Tibial nerve (tissue), 4 donors: ENCODE results near the gene SYT1. TPM values are rescaled to one million over a fixed set of nuclear protein-coding genes. Genes with fewer than 3 reads are reported as not detected.

Experiments
- DNase-seq, 2 donors: peaks; one replicate each; pipeline ENCODE4 v3.0.0-alpha.2; 2019; ENCODE audit warnings: low spot score in 2 of 2
- H3K27ac ChIP-seq, 4 donors: fragments of 200-600 bp; sonication (generic) in 3 of 4; one replicate each; pipeline ENCODE4 v1.5.1; 2017 to 2019; ENCODE audit warnings: mild to moderate bottlenecking in 1 of 4
- H3K27me3 ChIP-seq, 2 donors: fragments of 200-600 bp; sonication (generic) in 1 of 2; one replicate each; pipeline versions ENCODE4 v1.5.1 to v1.6.0; 2017 to 2019
- H3K36me3 ChIP-seq, 3 donors: fragments of 200-600 bp; sonication (generic); one replicate each; pipeline ENCODE4 v1.5.1; 2018 to 2019
- H3K4me1 ChIP-seq, 4 donors: fragments of 200-600 bp; sonication (generic) in 3 of 4; one replicate each; pipeline ENCODE4 v1.5.1; 2017 to 2019
- H3K4me3 ChIP-seq, 4 donors: fragments of 200-600 bp; sonication (generic) in 3 of 4; one replicate each; pipeline ENCODE4 v1.5.1; 2017 to 2019; ENCODE audit warnings: mild to moderate bottlenecking in 1 of 4, moderate library complexity in 1 of 4
- H3K9me3 ChIP-seq, 4 donors: fragments of 200-600 bp; sonication (generic) in 3 of 4; one replicate each; pipeline ENCODE4 v1.5.1; 2017 to 2019
- CTCF ChIP-seq, 5 experiments: fragments of 200-600 bp in 3 of 5; fragments of 450-650 bp in 2 of 5; sonication (generic) in 3 of 5; IDR thresholded peaks; one replicate each; pipeline ENCODE4 v1.5.1; 2016 to 2019; ENCODE audit warnings: antibody characterized with exemption in 5 of 5, mild to moderate bottlenecking in 3 of 5, moderate library complexity in 2 of 5
- EP300 ChIP-seq, 2 donors: sonication (generic); formaldehyde crosslinking; IDR thresholded peaks; one replicate each; pipeline ENCODE4 v1.6.1; 2017; ENCODE audit warnings: antibody characterized with exemption in 2 of 2, mild to moderate bottlenecking in 1 of 2
- POLR2A ChIP-seq, 2 donors: fragments of 450-650 bp; IDR thresholded peaks; one replicate each; pipeline ENCODE4 v1.6.1; 2017; ENCODE audit warnings: antibody characterized with exemption in 2 of 2, mild to moderate bottlenecking in 2 of 2, moderate library complexity in 2 of 2
- WGBS, 2 donors: methylation state at CpG; one replicate each; pipeline ENCODE4 v1.1.5; 2018; 5-methylcytosine and 5-hydroxymethylcytosine counted together
- total RNA-seq, 4 donors: library from RNA; depleted of rRNA; stranded (reverse); fragments of >200 nt; gene quantifications; one replicate each; pipeline ENCODE4 v1.1.0, GENCODE V29; 2016

Gene SYT1
- total RNA-seq, 4 donors from 2014 or later, result 1.8 to 10.3 (median 4.7) TPM

- Histone ChIP-seq H3K27me3 (no peaks in the 10 kb centered on the region), H3K4me1 (peaks cover 0 to 26% (median 10%) of the 10 kb centered on the region in 4 donors), H3K36me3 (no peaks in the 10 kb centered on the region), H3K27ac (no peak overlapping the region), H3K9me3 (no peaks in the 10 kb centered on the region), H3K4me3 (peak overlapping the region in 2 of 4 donors; percentile 45 to 63)
- DNase-seq, result no peak
- WGBS, 2 donors, result 14 to 21% methylated on average over 5 of the region's 5 CpGs
- TF ChIP-seq CTCF (IDR thresholded peaks at IDR 0.05) (no peak), EP300 (IDR thresholded peaks at IDR 0.05) (no peak), POLR2A (IDR thresholded peaks at IDR 0.05) (no peak)
Measured at GRCh38 chr12:78865516-78865915, 942 bp downstream of the SYT1 start.

- WGBS, 2 donors, result 89 to 93% methylated on average over 4 of the region's 4 CpGs
- Histone ChIP-seq H3K27me3 (no peaks in the 10 kb centered on the region), H3K36me3 (no peaks in the 10 kb centered on the region), H3K4me1 (peaks cover 0 to 29% (median 10%) of the 10 kb centered on the region in 4 donors), H3K27ac (no peak overlapping the region), H3K4me3 (no peak overlapping the region), H3K9me3 (no peaks in the 10 kb centered on the region)
- TF ChIP-seq POLR2A (IDR thresholded peaks at IDR 0.05) (no peak), CTCF (IDR thresholded peaks at IDR 0.05) (no peak), EP300 (IDR thresholded peaks at IDR 0.05) (no peak)
- no peak for DNase-seq
Measured at GRCh38 chr12:78866518-78866917, 1.9 kb downstream of the SYT1 start.

- WGBS, 2 donors, result 89 to 92% methylated on average over 3 of the region's 3 CpGs
- no peaks in the 10 kb centered on the region for H3K36me3 ChIP-seq
- H3K27ac ChIP-seq, result no peak overlapping the region
- no peaks in the 10 kb centered on the region for H3K9me3 ChIP-seq
- peaks cover 0 to 8% (median 0%) of the 10 kb centered on the region in 4 donors for H3K4me1 ChIP-seq
- H3K27me3 ChIP-seq, result no peaks in the 10 kb centered on the region
- no peak for DNase-seq
- no peak for TF ChIP-seq EP300 (IDR thresholded peaks at IDR 0.05)
- H3K4me3 ChIP-seq, result no peak overlapping the region
Measured at GRCh38 chr12:78870539-78870938, 6.0 kb downstream of the SYT1 start.

- WGBS, 2 donors, result 15 to 16% methylated on average over 2 of the region's 2 CpGs
- DNase-seq, result no peak
Measured at GRCh38 chr12:78871566-78871965, 7.0 kb downstream of the SYT1 start.

GRCh38 chr12:78878459-78878858, 13.9 kb downstream of the SYT1 start:
- H3K9me3 ChIP-seq, result no peaks in the 10 kb centered on the region
- no peak overlapping the region for H3K4me3 ChIP-seq
- 94 to 95% methylated on average over 3 of the region's 3 CpGs for WGBS, 2 donors
- H3K27ac ChIP-seq, result no peak overlapping the region
- DNase-seq, result no peak
- no peak for TF ChIP-seq CTCF (IDR thresholded peaks at IDR 0.05)
- no peak for TF ChIP-seq EP300 (IDR thresholded peaks at IDR 0.05)
- no peak for TF ChIP-seq POLR2A (IDR thresholded peaks at IDR 0.05)
- no peaks in the 10 kb centered on the region for H3K36me3 ChIP-seq
- H3K27me3 ChIP-seq, result no peaks in the 10 kb centered on the region
- no peaks in the 10 kb centered on the region for H3K4me1 ChIP-seq

More at GRCh38 chr12:78871566-78871965, 7.0 kb downstream of the SYT1 start:
- TF ChIP-seq CTCF (IDR thresholded peaks at IDR 0.05), result no peak
- H3K4me1 ChIP-seq, result peaks cover 0 to 7% (median 0%) of the 10 kb centered on the region in 4 donors
- no peak overlapping the region for H3K27ac ChIP-seq
- no peak overlapping the region for H3K4me3 ChIP-seq
- H3K36me3 ChIP-seq, result no peaks in the 10 kb centered on the region
- no peaks in the 10 kb centered on the region for H3K9me3 ChIP-seq
- H3K27me3 ChIP-seq, result no peaks in the 10 kb centered on the region

- 71 to 84% methylated on average over 1 of the region's 1 CpG for WGBS, 2 donors
- no peak for DNase-seq
- Histone ChIP-seq H3K4me3 (no peak overlapping the region), H3K36me3 (no peaks in the 10 kb centered on the region), H3K4me1 (no peaks in the 10 kb centered on the region), H3K27me3 (no peaks in the 10 kb centered on the region), H3K27ac (no peak overlapping the region), H3K9me3 (no peaks in the 10 kb centered on the region)
- no peak for TF ChIP-seq POLR2A (IDR thresholded peaks at IDR 0.05)
- no peak for TF ChIP-seq CTCF (IDR thresholded peaks at IDR 0.05)
- TF ChIP-seq EP300 (IDR thresholded peaks at IDR 0.05), result no peak
Measured at GRCh38 chr12:78878866-78879265, 14.3 kb downstream of the SYT1 start.
